DND-41 (cell line): ENCODE measurements around the gene MED28.

Experiments used
- ATAC-seq: fragments of 200-7000 bp; cut with Tn5 transposase; 3 replicates; pipeline ENCODE4 v1.9.1; 2021; ENCODE audit warnings: low read depth; ENCODE audit not compliant: insufficient read depth
- DNase-seq: peaks from one replicate; pipeline ENCODE4 v3.0.0-alpha.2; 2020
- H2AFZ ChIP-seq: 2 replicates; pipeline ENCODE4 v1.6.0; 2012; ENCODE audit warnings: low read depth, low read length
- H3K27ac ChIP-seq: 2 replicates; pipeline ENCODE4 v1.5.1; 2012; ENCODE audit warnings: low read length, inconsistent platforms
- H3K27me3 ChIP-seq: fragments of 200-600 bp; sonication (generic); 2 replicates; pipeline ENCODE4 v1.6.0; 2012; ENCODE audit warnings: low read length, mild to moderate bottlenecking, inconsistent platforms; ENCODE audit not compliant: insufficient read depth, poor library complexity
- H3K36me3 ChIP-seq: 2 replicates; pipeline ENCODE4 v1.5.1; 2012; ENCODE audit warnings: low read length, inconsistent platforms; ENCODE audit not compliant: insufficient read depth
- H3K4me1 ChIP-seq: 2 replicates; pipeline ENCODE4 v1.5.1; 2012; ENCODE audit warnings: mild to moderate bottlenecking, low read length; ENCODE audit not compliant: insufficient read depth
- H3K4me2 ChIP-seq: 2 replicates; pipeline ENCODE4 v1.6.0; 2012; ENCODE audit warnings: mild to moderate bottlenecking, moderate library complexity, low read length, inconsistent platforms; ENCODE audit not compliant: insufficient read depth
- H3K4me3 ChIP-seq, 2 experiments: fragments of 200-600 bp in 1 of 2; shearing (Covaris generic) in 1 of 2; 2 replicates each; pipeline ENCODE4 v1.5.1; 2012 to 2016; ENCODE audit warnings: inconsistent platforms in 2 of 2, low read length in 2 of 2, mild to moderate bottlenecking in 2 of 2, low read depth in 1 of 2, moderate library complexity in 1 of 2
- H3K79me2 ChIP-seq: 2 replicates; pipeline ENCODE4 v1.6.0; 2012; ENCODE audit warnings: low read length, inconsistent platforms; ENCODE audit not compliant: insufficient read depth
- H3K9ac ChIP-seq: 2 replicates; pipeline ENCODE4 v1.6.0; 2012; ENCODE audit warnings: low read depth, mild to moderate bottlenecking, inconsistent platforms, low read length, moderate library complexity
- H3K9me3 ChIP-seq: 2 replicates; pipeline ENCODE4 v1.5.1; 2012; ENCODE audit warnings: low read length, moderate library complexity, mild to moderate bottlenecking, inconsistent platforms; ENCODE audit not compliant: insufficient read depth, severe bottlenecking
- H4K20me1 ChIP-seq: 2 replicates; pipeline ENCODE4 v1.6.0; 2012; ENCODE audit warnings: low read length; ENCODE audit not compliant: insufficient read depth
- CTCF ChIP-seq: IDR thresholded peaks from 2 replicates; pipeline ENCODE4 v1.5.1; 2012; ENCODE audit warnings: borderline replicate concordance, low read length, moderate library complexity, mild to moderate bottlenecking; ENCODE audit not compliant: poor library complexity, severe bottlenecking; ENCODE audit errors: extremely low read depth
- EZH2 ChIP-seq: IDR thresholded peaks from 3 replicates; pipeline ENCODE4 v1.6.1; 2012; ENCODE audit warnings: borderline replicate concordance, low read depth, mild to moderate bottlenecking, moderate library complexity, low read length, inconsistent platforms; ENCODE audit not compliant: severe bottlenecking

The MED28 gene

GRCh38 chr4:17605236-17605635, 9.2 kb upstream of the MED28 start:
- Histone ChIP-seq H3K9ac (no peak overlapping the region), H3K27ac (no peak overlapping the region), H3K4me1 (no peaks in the 10 kb centered on the region), H3K4me2 (no peak overlapping the region), H3K27me3 (no peaks in the 10 kb centered on the region), H2AFZ (no peak overlapping the region), H3K79me2 (no peaks in the 10 kb centered on the region), H3K9me3 (no peaks in the 10 kb centered on the region), H3K36me3 (peaks cover 18% of the 10 kb centered on the region; the same call in 1 of the 2 replicates), H3K4me3 (no peak overlapping the region), H4K20me1 (no peaks in the 10 kb centered on the region)
- DNase-seq, result no peak
- TF ChIP-seq CTCF (no peak), EZH2 (no peak)
- no peak for ATAC-seq

DNA sequence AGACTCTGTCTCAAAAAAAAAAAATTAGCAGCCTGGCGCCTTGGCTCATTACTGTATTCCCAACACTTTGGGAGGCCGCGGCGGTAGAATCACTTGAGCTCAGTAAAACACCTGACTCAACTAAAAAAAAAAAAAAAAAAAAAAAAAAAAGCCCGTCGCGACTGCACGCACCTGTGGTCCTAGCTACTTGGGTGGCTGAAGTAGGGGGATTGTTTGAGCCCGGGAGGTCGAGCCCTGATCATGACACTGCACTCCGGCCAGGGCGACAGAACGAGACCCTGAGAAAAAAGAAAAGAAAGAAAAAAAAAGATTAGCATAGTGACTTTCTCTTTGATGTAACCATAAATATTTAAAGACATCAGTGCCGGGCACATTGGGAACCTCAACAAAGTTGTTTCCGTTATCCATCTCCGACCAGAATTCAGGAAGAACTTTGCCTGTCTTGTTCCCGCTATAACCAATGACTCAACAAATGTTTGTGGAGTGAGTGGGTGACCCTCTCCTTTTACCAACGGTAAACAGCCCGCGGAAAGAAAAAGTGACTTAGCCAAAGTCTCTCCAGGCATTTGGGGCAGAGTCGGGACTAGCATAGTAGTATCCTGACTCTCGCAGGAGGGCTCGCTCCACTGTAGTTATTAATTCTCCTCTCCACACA, 553 bp upstream of the MED28 start:
- ATAC-seq (peak; percentile 60), DNase-seq (peak; percentile 27)
- H3K36me3 ChIP-seq, result peaks cover 31% of the 10 kb centered on the region
- no peaks in the 10 kb centered on the region for H3K27me3 ChIP-seq
- peak overlapping the region; percentile 91 for H3K27ac ChIP-seq
- H2AFZ ChIP-seq, result peak overlapping the region; percentile 84
- peak overlapping the region; percentile 79 to 95 for H3K4me3 ChIP-seq
- TF ChIP-seq CTCF (no peak), EZH2 (no peak)
- peaks cover 34% of the 10 kb centered on the region for H4K20me1 ChIP-seq
- no peaks in the 10 kb centered on the region for H3K9me3 ChIP-seq
- peak overlapping the region; percentile 88 for H3K9ac ChIP-seq
- peaks cover 51% of the 10 kb centered on the region for H3K79me2 ChIP-seq
- peak overlapping the region; percentile 83 for H3K4me2 ChIP-seq
- H3K4me1 ChIP-seq, result peaks cover 51% of the 10 kb centered on the region

GRCh38 chr4:17616283-17616682, 1.8 kb downstream of the MED28 start:
- H3K9me3 ChIP-seq, result no peaks in the 10 kb centered on the region

More at GRCh38 chr4:17616283-17616682, 1.8 kb downstream of the MED28 start:
- peak overlapping the region; percentile 35 for H3K9ac ChIP-seq
- H3K79me2 ChIP-seq, result peaks cover 73% of the 10 kb centered on the region
- H4K20me1 ChIP-seq, result peaks cover 45% of the 10 kb centered on the region
- peak overlapping the region; percentile 39 for H3K27ac ChIP-seq
- H3K36me3 ChIP-seq, result peaks cover 54% of the 10 kb centered on the region
- ATAC-seq, result peak; percentile 47
- H3K4me1 ChIP-seq, result peaks cover 58% of the 10 kb centered on the region
- H3K27me3 ChIP-seq, result no peaks in the 10 kb centered on the region
- peak overlapping the region; percentile 83 for H3K4me2 ChIP-seq
- peak; percentile 47 for DNase-seq
- TF ChIP-seq EZH2, result no peak
- TF ChIP-seq CTCF, result no peak
- peak overlapping the region in 1 of 2 experiments; percentile 95; a peak in 2 of 4 replicates for H3K4me3 ChIP-seq
- no peak overlapping the region for H2AFZ ChIP-seq
